ENCODE data around the gene OTOP1. TPM values are rescaled to one million over a fixed set of nuclear protein-coding genes. Genes with fewer than 3 reads are reported as not detected.
"Not testable (repeated sequence)": the region's sequence is repeated elsewhere in the genome, so short reads cannot be mapped to it uniquely, and the experiment has no call there.

The OTOP1 gene
- total RNA-seq, 1 donor from 2014 or later, result 0.32 TPM

GRCh38 chr4:4228356-4228668 lies 1.6 kb upstream of the OTOP1 start:
- ATAC-seq, result no peak

- ATAC-seq, result no peak
These were observed 1.0 kb upstream of the OTOP1 start for GRCh38 chr4:4227510-4228355.

GRCh38 chr4:4225915-4226605 lies 669 bp downstream of the OTOP1 start:
- no peak for ATAC-seq

GRCh38 chr4:4217113-4217512 lies 9.6 kb downstream of the OTOP1 start:
- no peak for ATAC-seq

- no peak for ATAC-seq
These were observed 10.1 kb downstream of the OTOP1 start for GRCh38 chr4:4216648-4217047.

GRCh38 chr4:4213674-4214073 lies 13.1 kb downstream of the OTOP1 start:
- not testable (repeated sequence) for ATAC-seq

GRCh38 chr4:4206204-4206603 lies 20.5 kb downstream of the OTOP1 start:
- ATAC-seq, result no peak

GRCh38 chr4:4204401-4204745 lies 22.4 kb downstream of the OTOP1 start:
- no peak for ATAC-seq

GRCh38 chr4:4203688-4204400 lies 22.9 kb downstream of the OTOP1 start:
- peak; percentile 74 for ATAC-seq

- ATAC-seq, result peak; percentile 94
These were observed 24.2 kb downstream of the OTOP1 start for GRCh38 chr4:4202510-4202909.

- no peak for ATAC-seq
These were observed 26.1 kb downstream of the OTOP1 start for GRCh38 chr4:4200624-4201023.

GRCh38 chr4:4195354-4195753 lies 31.4 kb downstream of the OTOP1 start:
- ATAC-seq, result no peak

GRCh38 chr4:4188557-4188956 lies 38.2 kb downstream of the OTOP1 start:
- not testable (repeated sequence) for ATAC-seq

GRCh38 chr4:4185528-4185927 lies 41.2 kb downstream of the OTOP1 start:
- ATAC-seq, result no peak

- no peak for ATAC-seq
These were observed 43.7 kb downstream of the OTOP1 start for GRCh38 chr4:4182835-4183568.

- ATAC-seq, result no peak
These were observed 56.1 kb downstream of the OTOP1 start for GRCh38 chr4:4170596-4171150.

GRCh38 chr4:4167981-4168780 lies 58.5 kb downstream of the OTOP1 start:
- ATAC-seq, result not testable (repeated sequence)

- not testable (repeated sequence) for ATAC-seq
These were observed 59.7 kb downstream of the OTOP1 start for GRCh38 chr4:4166986-4167385.

- ATAC-seq, result not testable (repeated sequence)
These were observed 60.9 kb downstream of the OTOP1 start for GRCh38 chr4:4165701-4166392.

- not testable (repeated sequence) for ATAC-seq
These were observed 62.1 kb downstream of the OTOP1 start for GRCh38 chr4:4164532-4165173.
